Esophagus (tissue), 2 donors: Measurements from ENCODE around the gene TCN2. TPM values are rescaled to one million over a fixed set of nuclear protein-coding genes. Genes with fewer than 3 reads are reported as not detected.

Source experiments
- H3K27ac ChIP-seq, 2 donors: one replicate each; pipeline ENCODE4 v1.5.1; 2013; ENCODE audit warnings: low read depth in 2 of 2, mild to moderate bottlenecking in 2 of 2, inconsistent platforms in 1 of 2, low read length in 1 of 2, moderate library complexity in 1 of 2
- H3K27me3 ChIP-seq, 2 donors: one replicate each; pipeline ENCODE4 v1.6.1; 2013; ENCODE audit warnings: low read length in 2 of 2, control low read depth in 1 of 2, mild to moderate bottlenecking in 1 of 2; ENCODE audit not compliant: insufficient read depth in 2 of 2, control insufficient read depth in 1 of 2
- H3K36me3 ChIP-seq, 2 donors: one replicate each; pipeline ENCODE4 v1.6.1; 2013; ENCODE audit warnings: low read length in 1 of 2; ENCODE audit not compliant: control insufficient read depth in 2 of 2, insufficient read depth in 2 of 2
- H3K4me1 ChIP-seq, 2 donors: one replicate each; pipeline ENCODE4 v1.6.1; 2013; ENCODE audit warnings: low read length in 1 of 2; ENCODE audit not compliant: control insufficient read depth in 2 of 2, insufficient read depth in 2 of 2
- H3K4me3 ChIP-seq, 2 donors: one replicate each; pipeline ENCODE4 v1.5.1; 2013; ENCODE audit warnings: low read length in 2 of 2, mild to moderate bottlenecking in 2 of 2, low read depth in 1 of 2, moderate library complexity in 1 of 2
- H3K9me3 ChIP-seq, 2 donors: one replicate each; pipeline ENCODE4 v1.6.1; 2013; ENCODE audit warnings: mild to moderate bottlenecking in 2 of 2, low read depth in 1 of 2, low read length in 1 of 2, moderate library complexity in 1 of 2; ENCODE audit not compliant: control insufficient read depth in 2 of 2, insufficient read depth in 1 of 2
- WGBS, 2 donors: extraction: QIAGEN DNeasy Blood & Tissue Kit; methylation state at CpG; one replicate each; pipeline ENCODE4 v1.1.7; 2013; 5-methylcytosine and 5-hydroxymethylcytosine counted together
- polyA plus RNA-seq, 2 donors: library from polyadenylated mRNA; stranded (reverse); fragments of 200-250 nt; gene quantifications; one replicate each; pipeline ENCODE4 v1.2.3, GENCODE V29; 2013
- donor health status: healthy with polysubstance abuse.
- donor health status: Bipolar disorder and iron deficiency.

The TCN2 gene
- polyA plus RNA-seq, 2 donors = 1.6 to 2.2 TPM

DNA sequence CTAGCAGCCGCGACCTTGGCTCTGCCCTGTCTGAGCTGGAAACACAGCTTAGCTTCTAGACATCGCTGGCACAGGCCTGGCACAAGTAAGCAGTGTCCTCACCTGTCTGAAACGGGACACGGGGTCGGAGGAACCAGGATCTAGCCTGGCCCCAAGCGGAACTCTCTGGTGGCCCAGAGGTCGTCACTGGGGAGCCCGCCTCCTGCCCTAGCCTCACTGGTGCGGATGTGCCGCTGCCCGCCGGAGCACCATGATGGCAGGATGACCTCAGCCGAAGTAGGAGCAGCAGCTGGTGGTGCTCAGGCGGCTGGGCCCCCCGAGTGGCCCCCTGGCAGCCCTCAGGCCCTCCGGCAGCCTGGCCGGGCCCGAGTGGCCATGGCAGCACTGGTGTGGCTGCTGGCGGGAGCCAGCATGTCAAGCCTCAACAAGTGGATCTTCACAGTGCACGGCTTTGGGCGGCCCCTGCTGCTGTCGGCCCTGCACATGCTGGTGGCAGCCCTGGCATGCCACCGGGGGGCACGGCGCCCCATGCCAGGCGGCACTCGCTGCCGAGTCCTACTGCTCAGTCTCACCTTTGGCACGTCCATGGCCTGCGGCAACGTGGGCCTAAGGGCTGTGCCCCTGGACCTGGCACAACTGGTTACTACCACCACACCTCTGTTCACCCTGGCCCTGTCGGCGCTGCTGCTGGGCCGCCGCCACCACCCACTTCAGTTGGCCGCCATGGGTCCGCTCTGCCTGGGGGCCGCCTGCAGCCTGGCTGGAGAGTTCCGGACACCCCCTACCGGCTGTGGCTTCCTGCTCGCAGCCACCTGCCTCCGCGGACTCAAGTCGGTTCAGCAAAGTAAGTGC lies 29.5 kb downstream of the TCN2 start:
- Histone ChIP-seq H3K9me3 (no peaks in the 10 kb centered on the region), H3K27ac (peak overlapping the region; percentile 69 to 86), H3K4me1 (peaks cover 10 to 15% of the 10 kb centered on the region in 2 donors), H3K36me3 (no peaks in the 10 kb centered on the region), H3K27me3 (no peaks in the 10 kb centered on the region), H3K4me3 (peak overlapping the region; percentile 57 to 61)
- WGBS, 2 donors = 31 to 36% methylated on average over 44 to 45 of the region's 45 CpGs

- Histone ChIP-seq H3K27ac (no peak overlapping the region), H3K4me1 (peaks cover 10 to 15% of the 10 kb centered on the region in 2 donors), H3K4me3 (no peak overlapping the region), H3K36me3 (no peaks in the 10 kb centered on the region), H3K27me3 (no peaks in the 10 kb centered on the region), H3K9me3 (no peaks in the 10 kb centered on the region)
- 52 to 77% methylated on average over 1 of the region's 1 CpG for WGBS, 2 donors
Observed at GRCh38 chr22:30637701-30638114, 30.7 kb downstream of the TCN2 start.

- H3K9me3 ChIP-seq = no peaks in the 10 kb centered on the region
- H3K4me1 ChIP-seq = peaks cover 10 to 16% of the 10 kb centered on the region in 2 donors
- no peak overlapping the region for H3K4me3 ChIP-seq
- WGBS, 2 donors = 95 to 96% methylated on average over 4 of the region's 4 CpGs
- H3K36me3 ChIP-seq = no peaks in the 10 kb centered on the region
- no peaks in the 10 kb centered on the region for H3K27me3 ChIP-seq
- no peak overlapping the region for H3K27ac ChIP-seq
Observed at GRCh38 chr22:30640361-30640760, 33.4 kb downstream of the TCN2 start.

GRCh38 chr22:30640839-30641430 lies 34.0 kb downstream of the TCN2 start:
- Histone ChIP-seq H3K4me1 (peaks cover 10 to 14% of the 10 kb centered on the region in 2 donors), H3K36me3 (no peaks in the 10 kb centered on the region), H3K9me3 (no peaks in the 10 kb centered on the region), H3K27ac (no peak overlapping the region), H3K27me3 (no peaks in the 10 kb centered on the region), H3K4me3 (no peak overlapping the region)
- WGBS, 2 donors = 78 to 81% methylated on average over 4 of the region's 4 CpGs

- 84 to 87% methylated on average over 16 of the region's 16 CpGs for WGBS, 2 donors
- no peaks in the 10 kb centered on the region for H3K9me3 ChIP-seq
Observed at GRCh38 chr22:30643055-30643875, 36.3 kb downstream of the TCN2 start.

GRCh38 chr22:30646518-30647160 lies 39.7 kb downstream of the TCN2 start:
- Histone ChIP-seq H3K36me3 (peaks cover 0 to 3% of the 10 kb centered on the region in 2 donors), H3K9me3 (no peaks in the 10 kb centered on the region), H3K27me3 (no peaks in the 10 kb centered on the region), H3K4me1 (peaks cover 0 to 6% of the 10 kb centered on the region in 2 donors), H3K27ac (no peak overlapping the region), H3K4me3 (no peak overlapping the region)
- 93 to 94% methylated on average over 25 of the region's 25 CpGs for WGBS, 2 donors

More at GRCh38 chr22:30643055-30643875, 36.3 kb downstream of the TCN2 start:
- peaks cover 0 to 3% of the 10 kb centered on the region in 2 donors for H3K36me3 ChIP-seq
- H3K27ac ChIP-seq = no peak overlapping the region
- H3K4me3 ChIP-seq = no peak overlapping the region
- H3K27me3 ChIP-seq = no peaks in the 10 kb centered on the region
- H3K4me1 ChIP-seq = peaks cover 3 to 5% of the 10 kb centered on the region in 2 donors

GRCh38 chr22:30647536-30647935 lies 40.6 kb downstream of the TCN2 start:
- peaks cover 0 to 3% of the 10 kb centered on the region in 2 donors for H3K36me3 ChIP-seq

DNA sequence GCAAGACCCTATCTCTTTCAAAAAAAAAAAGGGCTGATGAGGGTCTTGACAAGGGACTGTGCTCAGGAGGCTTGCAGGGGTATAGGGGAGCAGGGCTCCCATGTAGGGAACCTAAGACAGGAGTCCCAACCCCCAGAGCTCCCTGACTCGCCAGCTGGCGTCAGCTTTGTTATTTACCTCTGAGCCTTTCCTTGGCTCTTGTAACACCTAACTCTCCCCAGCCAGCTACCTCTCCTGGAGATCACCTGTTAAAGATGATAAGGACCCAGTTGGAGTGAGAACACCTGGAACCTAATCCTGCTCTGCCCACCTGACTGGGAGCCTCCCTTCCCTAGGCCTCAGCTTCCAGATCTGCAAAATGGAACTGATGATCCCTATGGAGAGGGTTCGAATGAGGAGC lies 41.9 kb downstream of the TCN2 start:
- Histone ChIP-seq H3K9me3 (no peaks in the 10 kb centered on the region), H3K27me3 (no peaks in the 10 kb centered on the region), H3K4me3 (no peak overlapping the region), H3K27ac (peak overlapping the region; percentile 45 to 67), H3K36me3 (peaks cover 0 to 3% of the 10 kb centered on the region in 2 donors), H3K4me1 (peaks cover 0 to 4% of the 10 kb centered on the region in 2 donors)
- 67 to 85% methylated on average over 3 of the region's 3 CpGs for WGBS, 2 donors

More at GRCh38 chr22:30647536-30647935, 40.6 kb downstream of the TCN2 start:
- 81% methylated on average over 3 of the region's 3 CpGs for WGBS, 2 donors
- no peaks in the 10 kb centered on the region for H3K27me3 ChIP-seq
- no peaks in the 10 kb centered on the region for H3K9me3 ChIP-seq
- H3K27ac ChIP-seq = no peak overlapping the region
- no peak overlapping the region for H3K4me3 ChIP-seq
- peaks cover 0 to 6% of the 10 kb centered on the region in 2 donors for H3K4me1 ChIP-seq
